ENCODE results near the gene TMEM151B.

TMEM151B gene

DNA sequence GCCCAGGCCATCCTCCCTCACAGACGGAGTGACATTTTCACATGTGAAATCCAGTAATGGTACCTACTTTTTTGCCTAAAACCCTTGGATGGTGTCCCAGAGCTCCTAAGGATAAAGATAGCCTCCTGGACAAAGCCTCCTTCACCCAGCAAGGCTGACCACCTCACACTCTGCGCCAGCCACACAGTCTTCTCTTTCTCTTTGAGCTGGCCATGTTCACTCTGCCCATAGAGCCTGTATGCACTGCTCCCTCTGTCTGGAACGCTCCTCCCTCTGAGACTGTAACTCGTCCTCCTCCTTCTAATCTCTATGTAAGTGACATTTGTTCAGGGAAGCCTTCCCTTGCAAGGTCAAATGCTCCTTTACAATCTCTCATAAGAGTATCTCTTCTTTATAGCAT lies 14.6 kb downstream of the TMEM151B start:
- no peak for DNase-seq

DNA sequence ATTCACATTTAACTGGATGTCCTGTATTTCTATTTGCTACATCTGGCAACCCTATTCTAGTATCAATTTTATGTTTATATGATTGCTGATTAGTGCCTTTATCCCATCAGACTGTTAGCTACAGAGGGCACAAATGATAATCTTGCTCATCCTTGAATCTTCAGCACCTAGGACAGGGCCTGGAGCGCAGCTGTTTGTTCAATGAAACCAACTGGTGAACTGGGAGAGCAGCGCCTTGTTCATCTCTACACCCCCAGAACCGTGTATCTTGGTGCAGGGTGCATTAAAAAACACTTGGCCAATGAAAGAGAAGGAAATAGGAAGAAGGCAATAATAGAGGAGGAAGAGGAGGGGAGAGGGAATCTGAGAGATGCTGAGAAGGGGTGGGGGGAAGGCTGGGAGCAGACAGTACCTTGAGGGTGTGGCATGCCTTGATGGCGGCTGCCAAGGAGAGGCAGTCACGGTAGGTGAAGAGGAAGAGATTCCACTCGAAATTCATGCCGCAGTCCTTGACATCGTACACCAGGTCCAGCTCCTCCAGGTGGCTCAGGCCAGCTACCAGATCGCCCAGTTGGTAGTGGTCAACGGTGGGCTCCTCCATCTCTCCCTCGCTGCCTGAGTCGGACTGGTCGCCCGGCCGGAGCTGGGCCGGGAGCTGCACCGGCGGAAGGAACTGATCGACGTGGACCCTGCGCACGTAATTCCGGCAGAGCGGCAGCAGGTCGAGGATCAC lies 15.5 kb downstream of the TMEM151B start:
- DNase-seq, result no peak

DNA sequence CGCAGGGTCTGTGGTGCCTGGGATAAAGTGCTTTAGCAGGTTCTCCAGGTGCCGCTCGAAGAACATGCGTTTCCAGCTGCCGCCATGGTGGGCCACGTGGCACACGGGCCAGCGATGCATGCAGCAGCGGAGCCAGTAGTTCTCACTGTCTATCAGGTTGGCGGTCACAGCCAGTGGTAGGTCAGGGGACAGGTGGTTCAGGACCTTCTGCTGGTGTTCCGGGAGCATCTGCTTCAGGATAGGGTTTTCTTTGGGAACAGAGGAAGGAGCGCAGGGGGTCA lies 16.0 kb downstream of the TMEM151B start:
- no peak for DNase-seq

GRCh38 chr6:44286747-44287146 lies 16.5 kb downstream of the TMEM151B start:
- DNase-seq, result no peak

DNA sequence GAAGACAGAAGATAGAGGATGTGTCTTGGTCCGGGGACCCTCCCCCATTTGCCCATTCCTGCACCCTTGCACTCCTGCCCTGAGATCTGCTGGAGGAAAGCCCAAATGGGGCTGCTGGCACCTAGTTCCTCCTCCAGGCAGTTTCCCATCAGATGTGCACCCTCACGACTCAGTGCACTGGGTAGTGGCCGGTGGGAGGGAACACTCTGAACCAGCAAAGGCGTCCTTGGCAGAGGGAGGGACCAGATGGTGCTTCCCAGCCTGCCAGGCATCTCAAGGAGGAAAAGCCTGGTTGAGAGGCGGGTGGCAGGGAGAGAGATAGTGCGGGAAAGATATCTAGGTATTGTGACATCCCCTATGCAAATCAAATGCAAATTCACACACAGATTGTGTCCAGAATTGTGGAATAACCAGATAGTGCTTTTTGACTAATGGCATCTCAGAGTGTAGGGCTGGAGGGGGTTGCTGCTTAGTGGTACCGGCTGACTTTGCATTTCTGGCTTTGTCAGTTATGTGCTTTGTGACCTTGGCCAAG lies 19.5 kb downstream of the TMEM151B start:
- DNase-seq, result no peak

- no peak for DNase-seq
Observed at GRCh38 chr6:44291841-44292240, 21.6 kb downstream of the TMEM151B start.

DNA sequence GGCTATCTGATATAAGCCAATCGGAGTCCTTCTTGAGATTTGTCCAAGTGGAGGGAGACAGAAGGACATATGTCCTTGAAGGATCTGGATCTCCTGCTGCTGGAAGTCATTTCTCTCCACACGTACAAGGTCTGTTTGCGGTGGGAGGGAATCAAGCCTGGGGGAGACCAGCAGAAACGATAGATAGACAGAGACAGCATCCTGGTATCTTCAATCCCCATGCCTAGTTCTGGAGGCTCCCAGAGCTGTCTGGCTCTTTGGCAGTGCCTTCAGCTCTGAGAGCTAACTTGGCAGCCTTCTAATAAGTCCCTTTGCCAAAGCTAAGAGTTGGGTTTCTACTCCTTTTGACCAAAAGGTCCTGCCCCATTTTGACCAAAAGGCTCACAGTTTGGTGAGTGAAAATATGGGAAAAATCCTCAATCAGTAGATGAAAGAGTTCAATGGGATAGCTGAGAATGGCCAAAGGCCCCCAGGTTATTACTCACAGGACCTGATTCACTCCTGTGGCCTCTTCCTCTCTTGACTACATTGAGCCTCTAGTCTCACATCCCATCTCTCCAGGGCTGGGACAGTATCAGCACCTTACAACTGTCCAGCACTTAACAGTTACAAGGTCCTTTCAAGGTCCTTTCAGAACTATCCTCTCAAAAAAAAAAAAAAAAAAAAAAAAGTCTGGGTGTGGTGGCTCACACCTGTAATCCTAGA lies 22.6 kb downstream of the TMEM151B start:
- no peak for DNase-seq

DNA sequence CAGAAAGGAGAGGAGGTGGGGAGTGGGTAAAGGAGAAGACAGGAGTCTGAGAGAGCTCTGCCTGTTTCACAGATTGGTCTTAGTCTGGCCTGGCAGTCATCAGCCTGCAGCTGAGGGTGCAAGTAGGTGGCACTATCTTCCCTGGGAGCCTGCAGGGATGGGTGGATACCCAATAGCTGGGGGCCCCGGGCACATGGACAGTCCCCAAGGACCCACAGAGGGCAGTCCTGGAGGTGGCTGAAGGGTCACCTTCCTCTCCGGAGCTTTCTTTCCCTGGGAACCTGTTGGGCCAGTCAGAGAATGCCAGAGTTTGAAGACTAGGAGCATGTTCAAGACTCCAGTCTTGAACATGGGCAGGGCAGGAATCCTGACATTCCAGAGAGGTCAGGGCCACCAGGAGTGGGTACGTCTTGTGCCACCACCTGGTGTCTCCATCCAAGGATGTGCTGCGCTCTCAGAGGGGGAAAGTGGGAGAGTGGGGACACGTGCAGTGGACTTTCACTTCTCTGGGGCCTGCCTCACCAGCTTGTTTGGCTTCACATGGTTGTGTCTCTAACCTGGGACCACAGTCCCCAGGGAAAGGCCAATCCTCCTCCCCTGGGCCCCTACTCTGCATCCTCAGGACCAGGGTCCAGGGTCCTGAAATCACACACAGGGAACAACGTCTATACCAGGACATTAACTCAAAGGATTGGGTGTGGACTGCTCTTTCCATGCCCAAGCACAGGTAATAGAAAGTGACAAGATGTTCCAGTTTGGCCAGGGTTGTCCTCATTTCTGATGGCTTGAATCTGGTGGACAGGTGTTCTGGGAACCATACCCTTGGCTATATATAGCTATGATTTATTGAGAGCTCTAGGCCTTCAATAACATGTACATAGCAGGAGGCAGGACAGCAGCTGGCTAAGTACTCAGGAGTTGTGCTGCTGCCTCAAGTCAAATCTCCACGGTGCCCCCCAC lies 24.9 kb downstream of the TMEM151B start:
- DNase-seq, result no peak

- peak; percentile 14 for DNase-seq
Observed at GRCh38 chr6:44297063-44298038, 27.1 kb downstream of the TMEM151B start.

DNA sequence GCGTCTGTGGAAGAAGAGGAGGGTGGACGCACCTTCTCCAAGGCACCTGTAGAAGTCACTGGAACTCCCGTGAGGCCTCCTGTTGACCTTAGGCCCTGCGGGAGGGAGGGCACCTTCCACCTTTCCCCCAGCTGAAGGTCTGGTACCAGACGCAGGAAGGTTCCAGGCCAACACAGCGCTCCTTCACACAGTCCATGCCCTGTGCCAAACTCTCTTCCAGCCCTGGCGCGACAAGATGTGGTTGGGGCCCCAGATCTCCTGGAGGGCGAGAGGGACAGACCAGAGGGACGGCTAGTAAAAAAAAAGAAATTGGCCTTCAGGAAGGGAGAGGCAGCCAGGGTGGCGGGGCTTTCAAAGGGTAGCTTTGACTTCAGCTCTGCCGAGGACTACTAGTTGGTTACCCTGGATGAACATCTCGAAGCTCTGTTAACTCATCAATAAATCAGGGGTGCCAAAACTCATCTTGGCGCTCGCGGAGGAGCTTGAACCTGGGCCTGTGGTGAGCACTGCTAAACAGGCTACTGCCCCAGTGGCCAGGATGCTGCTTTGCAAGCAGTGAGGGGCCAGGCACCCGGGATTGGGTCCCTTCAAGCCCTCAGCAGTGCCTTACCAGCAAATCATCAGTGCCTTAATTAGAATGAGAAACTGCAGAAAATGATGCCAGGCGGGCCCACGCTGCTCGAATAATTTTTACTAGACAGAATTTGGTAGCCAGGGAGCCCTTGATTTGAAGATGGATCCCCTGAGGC lies 28.0 kb downstream of the TMEM151B start:
- no peak for DNase-seq

DNA sequence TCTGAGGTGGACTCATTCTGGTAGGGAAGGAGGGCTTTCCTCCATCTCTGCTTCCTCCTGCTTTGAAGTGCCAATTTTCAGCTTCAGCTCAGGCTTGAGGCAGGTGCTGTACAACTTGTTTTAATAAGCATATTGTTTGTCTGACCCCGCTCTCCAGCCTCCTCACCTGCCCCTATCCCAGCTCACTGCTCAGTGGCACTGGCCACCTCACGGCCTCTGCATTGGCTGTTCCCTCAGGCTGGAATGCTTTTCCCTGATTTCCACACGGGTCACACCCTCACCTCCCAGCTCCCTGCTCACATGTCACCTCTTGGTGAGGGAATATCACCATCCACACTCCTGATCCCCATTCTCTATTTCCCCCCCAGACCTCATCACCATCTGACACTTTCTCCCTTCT lies 28.6 kb downstream of the TMEM151B start:
- no peak for DNase-seq

GRCh38 chr6:44300292-44300823 lies 30.1 kb downstream of the TMEM151B start:
- DNase-seq, result no peak

GRCh38 chr6:44301106-44301505 lies 30.9 kb downstream of the TMEM151B start:
- no peak for DNase-seq

GRCh38 chr6:44301782-44302564 lies 31.7 kb downstream of the TMEM151B start:
- DNase-seq, result no peak

- no peak for DNase-seq
Observed at GRCh38 chr6:44302856-44303255, 32.6 kb downstream of the TMEM151B start.

- no peak for DNase-seq
Observed at GRCh38 chr6:44303842-44304241, 33.6 kb downstream of the TMEM151B start.

DNA sequence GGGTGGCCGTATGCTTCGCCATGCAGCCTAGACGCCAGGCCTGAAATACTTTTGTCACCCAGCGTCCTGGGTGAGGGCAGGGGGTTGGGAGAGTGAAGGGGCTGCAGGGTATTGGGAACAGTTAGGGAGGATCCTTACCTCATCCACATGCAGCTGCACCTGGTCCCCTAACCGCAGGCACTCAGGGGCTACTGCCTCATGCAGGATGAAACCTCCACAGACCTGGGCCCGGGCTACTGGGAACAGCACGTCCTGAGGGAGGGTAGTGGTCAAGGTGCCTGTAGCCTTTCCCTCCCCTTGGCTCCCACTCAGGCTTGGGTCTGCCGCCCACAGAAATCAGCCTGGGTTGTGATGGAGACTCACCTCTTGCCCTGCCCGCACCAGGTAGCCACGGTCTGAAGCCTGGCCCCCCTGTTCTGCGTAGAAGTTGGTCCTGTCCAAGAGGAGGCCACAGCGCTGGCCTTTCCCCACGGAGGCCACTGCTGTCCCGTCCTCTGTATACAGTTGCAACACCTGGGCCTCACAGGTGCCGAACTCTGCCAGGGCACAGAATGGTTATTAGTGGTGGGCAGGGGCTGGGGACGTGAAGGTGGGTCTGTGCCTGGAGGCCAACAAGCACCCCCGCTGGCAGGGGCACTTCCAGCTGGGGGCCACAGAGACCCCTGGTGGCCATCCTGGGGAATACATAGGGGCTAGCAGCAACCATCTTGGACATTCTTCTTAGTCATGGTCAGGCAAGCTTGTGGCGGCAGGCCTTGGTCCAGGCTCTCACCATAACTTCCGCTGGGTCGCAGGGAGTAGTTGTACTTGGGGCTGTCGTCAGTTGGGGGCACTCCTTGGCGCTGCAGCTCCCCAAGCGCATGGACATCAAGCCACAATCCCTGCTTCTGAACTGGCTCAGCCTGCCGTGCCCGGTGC lies 34.3 kb downstream of the TMEM151B start:
- DNase-seq, result peak; percentile 9

- no peak for DNase-seq
Observed at GRCh38 chr6:44305200-44305725, 35.0 kb downstream of the TMEM151B start.

GRCh38 chr6:44306710-44307109 lies 36.5 kb downstream of the TMEM151B start:
- DNase-seq, result no peak

Data from effector CD8-positive, alpha-beta T cell (primary cell).